ENCODE measurements around the gene VCAN.
"Not testable (repeated sequence)": the region's sequence is repeated elsewhere in the genome, so short reads cannot be mapped to it uniquely, and the experiment has no call there.

VCAN gene

DNA sequence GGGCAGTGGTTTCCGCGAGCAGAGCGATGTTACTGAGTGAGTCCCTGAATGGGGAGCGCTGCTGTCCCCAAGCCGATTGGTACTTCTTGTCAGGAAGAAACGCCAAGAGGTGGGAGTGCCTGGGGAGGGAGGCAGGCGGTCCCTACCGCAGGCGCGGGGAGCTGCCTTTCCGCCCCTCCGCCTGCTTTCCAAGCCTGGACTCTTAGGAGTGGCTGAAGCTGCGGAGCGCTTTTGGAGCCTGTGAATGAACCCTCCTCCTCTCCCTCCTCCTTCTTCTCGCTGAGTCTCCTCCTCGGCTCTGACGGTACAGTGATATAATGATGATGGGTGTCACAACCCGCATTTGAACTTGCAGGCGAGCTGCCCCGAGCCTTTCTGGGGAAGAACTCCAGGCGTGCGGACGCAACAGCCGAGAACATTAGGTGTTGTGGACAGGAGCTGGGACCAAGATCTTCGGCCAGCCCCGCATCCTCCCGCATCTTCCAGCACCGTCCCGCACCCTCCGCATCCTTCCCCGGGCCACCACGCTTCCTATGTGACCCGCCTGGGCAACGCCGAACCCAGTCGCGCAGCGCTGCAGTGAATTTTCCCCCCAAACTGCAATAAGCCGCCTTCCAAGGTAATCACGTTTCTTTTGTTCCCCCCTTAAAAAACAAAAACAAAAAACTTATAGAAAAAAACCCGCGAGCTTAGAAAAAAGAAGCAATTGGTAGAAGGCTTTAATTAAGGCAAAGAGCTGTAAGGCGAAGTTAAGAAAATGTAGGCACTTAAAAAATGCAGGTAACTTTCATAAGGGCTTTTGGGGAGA, at the start of gene VCAN:
TSS of gene VCAN (plus strand) at position 340 of the 808 bp plus-strand sequence. CDS start 11,775 bp downstream, outside the sequence.
- DNase-seq: peak; percentile 94

DNA sequence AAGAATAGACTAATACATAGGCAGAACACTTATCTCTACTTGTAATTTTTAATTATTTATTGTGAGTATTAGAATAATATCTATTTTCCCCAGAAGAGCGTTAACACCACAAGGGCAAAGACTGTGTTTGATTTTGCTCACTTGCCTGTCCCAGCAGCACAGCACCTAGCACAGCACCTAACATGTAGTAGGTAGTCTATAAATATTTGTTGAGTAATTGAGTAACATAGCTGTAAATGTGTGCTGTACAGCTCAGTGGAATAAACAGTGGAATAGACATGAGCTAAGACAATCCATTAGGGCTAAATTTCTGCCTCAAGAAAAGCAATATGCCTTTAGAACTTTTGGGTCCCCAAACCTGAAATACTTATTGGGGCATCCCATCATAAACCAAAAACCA, 49.3 kb upstream of the VCAN start:
- no peak for DNase-seq

DNA sequence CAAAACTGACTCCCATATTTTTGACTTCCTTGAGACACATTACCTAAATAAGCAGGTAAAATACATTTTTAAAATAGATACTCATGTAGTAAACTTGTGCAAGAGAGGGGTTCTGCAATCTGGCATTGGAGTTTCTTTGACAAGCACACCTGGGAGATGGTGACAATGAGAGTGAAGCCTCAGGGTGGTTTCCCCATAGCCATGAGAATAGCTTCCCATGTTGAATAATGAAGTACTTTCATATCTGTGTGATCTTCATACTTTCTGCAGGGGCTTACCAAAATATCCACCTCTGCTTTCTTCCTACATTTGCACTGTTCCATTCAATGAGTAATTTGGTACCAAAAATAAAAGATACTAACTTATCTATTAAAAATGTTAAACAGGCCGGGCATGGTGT, 44.7 kb upstream of the VCAN start:
- DNase-seq: no peak

DNA sequence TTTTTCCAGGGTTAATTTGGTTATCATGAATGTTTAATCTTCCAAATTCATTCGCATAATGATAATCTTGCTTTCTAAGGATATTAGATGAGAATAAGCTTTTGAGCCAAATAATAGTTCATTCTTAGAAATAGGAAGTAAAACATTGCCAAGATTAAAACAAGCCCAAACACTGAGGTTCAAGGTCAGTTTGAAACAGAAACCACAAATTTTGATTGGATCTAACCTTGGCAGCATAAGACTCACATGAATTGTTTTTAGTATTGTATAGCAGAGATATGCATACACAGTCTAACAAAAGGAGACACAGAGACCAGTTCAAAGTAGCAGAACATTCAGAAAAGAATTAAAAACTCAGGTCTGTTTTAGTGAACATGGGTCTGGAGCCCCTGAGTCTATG, 43.4 kb upstream of the VCAN start:
- DNase-seq: no peak

DNA sequence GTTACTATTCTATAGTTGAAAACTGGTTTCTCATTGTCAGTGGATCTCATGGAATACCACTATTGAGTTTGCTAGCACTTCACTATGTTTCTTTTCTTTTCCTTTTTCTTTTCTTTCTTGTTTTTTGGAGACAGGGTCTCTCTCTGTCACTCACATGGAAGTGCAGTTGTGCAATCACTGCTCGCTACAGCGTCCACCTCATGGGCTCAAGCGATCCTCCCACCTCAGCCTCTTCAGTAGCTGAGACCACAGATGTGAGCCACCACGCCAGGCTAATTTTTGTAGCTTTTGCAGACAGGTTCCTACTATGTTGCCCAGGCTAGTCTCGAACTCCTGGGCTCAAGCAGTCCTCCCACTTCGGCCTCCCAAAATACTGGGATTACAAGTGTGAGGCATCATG, 42.7 kb upstream of the VCAN start:
- no peak for DNase-seq

DNA sequence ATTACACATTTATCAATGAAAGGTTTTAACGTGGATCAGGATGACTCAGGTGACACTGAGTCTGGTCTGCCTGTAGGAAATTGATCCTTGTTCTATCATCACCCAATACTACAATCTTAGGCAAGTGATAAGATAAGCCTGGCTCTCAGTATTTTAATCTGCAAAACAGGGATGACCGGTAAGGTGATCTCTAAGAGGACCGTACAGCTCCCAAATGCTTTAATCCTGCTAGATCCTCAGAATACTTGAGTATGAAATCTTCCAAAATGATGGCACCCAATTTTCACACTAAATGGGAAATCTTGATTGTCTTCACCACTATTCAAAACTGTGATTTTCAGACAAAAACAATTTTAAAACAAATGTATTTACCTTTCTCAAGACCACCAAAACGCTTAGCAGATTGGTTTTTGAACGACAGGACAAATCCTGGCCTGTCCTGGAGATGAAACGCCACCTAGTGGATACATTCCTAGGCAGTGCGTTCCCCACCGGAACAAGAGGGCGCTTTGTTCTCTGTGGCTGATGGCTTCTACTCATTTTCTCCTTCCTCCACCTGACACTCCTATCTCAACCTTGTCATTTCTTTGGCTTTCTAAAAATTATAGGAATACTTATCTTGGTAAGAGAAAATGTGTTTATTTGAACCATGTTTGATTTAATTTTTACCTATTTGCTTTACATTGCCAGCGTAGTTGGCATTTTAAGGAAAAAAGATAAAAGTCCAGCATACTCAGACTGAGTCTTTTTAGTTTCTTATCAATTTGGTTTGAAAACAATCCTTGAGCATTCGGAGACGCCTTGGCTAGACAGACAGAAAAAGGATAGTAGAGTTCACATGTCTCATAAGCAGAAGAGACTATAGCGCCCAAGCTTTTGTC, 41.2 kb upstream of the VCAN start:
- peak; percentile 38 for DNase-seq

DNA sequence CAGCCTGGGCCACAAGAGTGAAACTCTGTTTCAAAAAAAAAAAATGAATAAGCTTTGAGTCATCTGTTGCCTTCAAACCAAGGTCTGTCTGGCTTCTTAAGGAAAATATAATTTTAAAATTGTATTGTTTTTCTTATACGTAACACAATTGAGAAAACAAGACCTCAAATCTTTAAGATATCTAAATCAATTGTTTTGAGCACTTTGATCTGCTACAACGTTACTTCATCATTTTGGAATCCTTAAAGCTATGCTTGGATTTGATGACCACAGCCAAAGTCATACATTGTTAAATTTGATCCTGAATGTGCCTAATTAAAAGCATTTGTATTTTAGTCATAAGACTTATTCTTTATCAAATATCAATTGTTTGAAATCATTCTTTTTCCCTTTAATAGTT, 37.7 kb upstream of the VCAN start:
- no peak for DNase-seq

DNA sequence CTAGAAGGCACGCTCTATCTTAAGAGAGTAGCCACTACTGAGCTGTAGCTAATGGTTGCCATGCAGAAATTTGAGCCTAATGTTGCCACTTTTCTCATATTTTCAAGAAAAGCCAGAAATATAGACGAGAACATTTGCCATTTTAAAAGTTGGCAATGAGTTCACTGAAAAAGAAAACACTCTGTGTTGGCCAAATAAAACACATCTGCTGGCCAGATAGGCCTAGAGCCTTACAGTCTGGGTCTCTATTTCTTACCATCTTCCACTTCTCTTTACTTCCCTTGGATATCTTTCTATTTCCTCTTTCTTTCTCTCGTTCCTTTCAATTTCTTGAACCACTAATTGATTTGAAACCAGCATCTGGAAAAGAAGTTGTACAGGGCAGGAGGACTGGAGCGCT, 36.6 kb upstream of the VCAN start:
- peak; percentile 24 for DNase-seq

DNA sequence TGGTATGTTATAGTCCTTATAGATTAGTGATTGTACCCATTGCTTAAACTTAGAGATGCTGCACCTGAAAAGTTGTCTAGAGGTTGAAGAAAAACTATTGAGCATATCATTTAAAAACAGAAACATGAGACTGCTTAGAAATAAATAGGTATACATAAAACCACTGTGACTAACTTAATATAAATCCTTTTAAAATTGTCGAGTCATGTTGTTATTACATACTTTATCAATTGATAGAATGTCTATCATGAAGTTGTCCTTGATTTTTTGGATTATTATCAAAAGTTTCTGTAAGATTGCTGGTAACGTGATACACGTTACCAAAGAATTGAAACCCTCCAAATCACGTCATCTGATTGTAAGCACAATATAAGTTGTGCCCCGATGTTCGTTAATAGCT, 35.3 kb upstream of the VCAN start:
- no peak for DNase-seq

DNA sequence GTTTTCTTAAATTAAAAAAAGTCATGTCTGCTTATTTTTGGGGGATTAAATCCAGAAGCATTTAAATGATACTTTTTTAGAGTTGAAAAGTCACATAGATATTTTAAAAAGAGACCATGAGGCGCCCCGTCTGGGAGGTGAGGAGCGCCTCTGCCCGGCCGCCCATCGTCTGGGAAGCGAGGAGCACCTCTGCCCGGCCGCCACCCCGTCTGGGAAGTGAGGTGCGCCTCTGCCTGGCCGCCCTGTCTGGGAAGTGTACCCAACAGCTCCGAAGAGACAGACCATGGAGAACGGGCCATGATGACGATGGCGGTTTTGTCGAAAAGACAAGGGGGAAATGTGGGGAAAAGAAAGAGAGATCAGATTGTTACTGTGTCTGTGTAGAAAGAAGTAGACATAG, 33.8 kb upstream of the VCAN start:
- DNase-seq: not testable (repeated sequence)

DNA sequence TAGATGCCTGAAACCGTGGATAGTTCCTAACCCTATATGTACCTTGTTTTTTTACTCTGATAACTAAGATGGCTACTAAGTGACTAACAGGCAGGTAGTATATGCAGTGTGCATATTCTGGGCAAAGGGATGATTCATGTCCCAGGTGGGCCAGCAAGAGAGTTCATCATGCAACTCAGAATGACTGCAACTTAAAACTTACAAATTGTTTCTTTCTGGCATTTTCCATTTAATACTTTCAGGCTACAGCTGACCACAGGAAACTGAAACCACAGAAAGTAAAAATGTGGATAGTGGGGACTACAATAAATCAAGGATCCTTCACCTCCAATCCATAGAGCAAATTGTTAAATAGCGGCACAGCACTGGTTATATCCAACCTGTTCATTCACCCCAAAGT, 30.7 kb upstream of the VCAN start:
- DNase-seq: no peak

DNA sequence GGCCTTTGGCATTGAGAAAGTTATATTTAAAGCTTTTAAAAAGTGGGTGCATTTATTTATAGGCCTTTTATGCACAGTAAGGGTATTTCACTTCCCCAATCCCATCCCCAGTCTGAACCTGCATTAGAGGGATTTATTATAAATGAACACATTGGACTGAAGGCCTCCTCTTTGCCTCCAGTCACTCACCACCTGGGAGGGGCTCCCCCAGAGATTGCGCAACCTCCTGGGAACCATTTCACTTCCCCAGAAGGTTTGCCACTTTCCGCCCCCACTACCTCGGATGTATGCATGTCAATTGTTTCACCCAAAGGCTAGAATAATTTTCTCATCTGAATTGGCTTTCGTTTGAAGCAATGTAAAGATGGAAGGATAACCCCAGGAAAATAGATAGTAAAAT, 29.8 kb upstream of the VCAN start:
- no peak for DNase-seq

DNA sequence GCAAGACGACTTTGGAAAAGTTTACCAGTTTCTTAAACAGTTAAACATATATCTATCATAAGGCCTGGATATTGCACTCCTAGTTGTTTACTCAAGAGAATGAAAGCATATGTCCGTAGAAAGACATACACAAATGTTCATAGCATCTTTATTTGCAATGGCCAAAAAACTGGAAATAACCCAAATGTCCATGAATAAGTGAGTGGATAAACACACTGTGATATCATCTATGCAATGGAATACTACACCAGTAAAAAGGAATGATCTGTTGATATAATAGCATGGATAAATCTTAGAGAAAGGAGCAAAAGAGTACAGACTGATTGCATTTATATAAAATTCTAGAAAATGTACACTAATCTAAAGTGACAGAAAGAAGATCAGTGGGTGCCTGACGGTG, 28.0 kb upstream of the VCAN start:
- no peak for DNase-seq

DNA sequence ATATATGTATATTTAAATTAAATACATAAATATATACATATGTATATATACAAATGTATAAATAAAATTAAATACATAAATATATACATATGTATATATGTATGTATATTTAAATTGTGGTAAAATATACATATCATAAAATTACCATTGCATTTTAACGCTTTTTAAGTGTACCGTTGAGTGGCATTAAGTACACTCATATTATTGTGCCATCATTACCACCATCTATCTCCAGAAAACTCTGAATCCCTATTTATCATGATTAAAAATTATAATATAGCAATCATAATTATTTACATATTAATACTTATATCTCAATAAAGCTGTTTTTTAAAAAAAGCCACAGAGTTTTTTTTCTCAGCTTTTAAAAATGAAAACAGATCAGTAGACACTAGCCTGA, 27.1 kb upstream of the VCAN start:
- DNase-seq: no peak

DNA sequence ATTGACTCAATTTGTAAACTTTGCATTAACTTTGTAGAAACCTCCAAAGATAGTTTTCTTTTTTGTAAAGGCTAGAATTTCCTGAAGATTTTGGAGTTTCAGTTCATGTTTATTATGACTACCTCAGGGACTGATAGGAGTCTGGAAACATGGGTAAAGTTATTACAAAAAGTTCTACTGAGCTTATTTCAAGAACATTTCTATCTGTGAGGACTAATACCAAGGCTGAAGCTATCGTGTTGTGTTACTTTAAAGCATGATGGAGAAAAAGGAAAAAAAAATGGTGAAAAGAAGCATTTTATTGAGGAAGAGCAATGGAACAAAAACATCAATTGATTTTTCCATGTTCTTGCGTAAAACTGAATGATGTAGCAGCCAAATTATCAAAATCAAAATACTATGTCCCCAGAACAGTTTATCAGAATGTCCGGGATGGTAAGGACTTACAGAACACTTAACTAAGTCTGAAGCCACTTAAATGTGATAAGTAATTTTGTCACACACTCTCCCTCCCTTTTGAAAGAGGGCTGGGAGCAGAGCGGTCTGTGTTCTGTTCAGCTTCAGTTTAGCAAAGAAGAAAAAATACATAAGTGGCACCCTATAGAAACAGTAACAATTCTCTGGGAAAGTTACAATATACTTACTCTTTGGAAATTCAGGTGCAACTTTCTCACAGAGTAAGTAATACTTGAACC, 25.1 kb upstream of the VCAN start:
- DNase-seq: no peak

DNA sequence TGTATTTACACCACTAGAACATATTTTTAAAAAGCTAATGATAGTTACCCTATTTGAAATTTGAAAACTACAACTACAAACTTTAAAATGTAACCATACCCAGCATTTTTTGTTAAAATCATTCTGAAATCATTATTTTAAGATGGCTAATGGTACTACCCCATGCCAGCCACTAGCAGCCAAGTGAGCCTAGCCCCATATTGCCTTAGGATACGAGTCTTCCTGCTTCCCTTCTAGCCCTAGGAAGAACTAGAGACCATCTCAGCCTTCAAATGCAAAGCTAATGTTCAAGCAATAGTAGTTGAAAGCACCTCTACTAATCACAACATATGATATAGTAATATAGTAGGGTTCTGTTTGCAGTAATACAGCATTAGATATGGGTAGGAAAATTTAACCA, 24.0 kb upstream of the VCAN start:
- DNase-seq: no peak

DNA sequence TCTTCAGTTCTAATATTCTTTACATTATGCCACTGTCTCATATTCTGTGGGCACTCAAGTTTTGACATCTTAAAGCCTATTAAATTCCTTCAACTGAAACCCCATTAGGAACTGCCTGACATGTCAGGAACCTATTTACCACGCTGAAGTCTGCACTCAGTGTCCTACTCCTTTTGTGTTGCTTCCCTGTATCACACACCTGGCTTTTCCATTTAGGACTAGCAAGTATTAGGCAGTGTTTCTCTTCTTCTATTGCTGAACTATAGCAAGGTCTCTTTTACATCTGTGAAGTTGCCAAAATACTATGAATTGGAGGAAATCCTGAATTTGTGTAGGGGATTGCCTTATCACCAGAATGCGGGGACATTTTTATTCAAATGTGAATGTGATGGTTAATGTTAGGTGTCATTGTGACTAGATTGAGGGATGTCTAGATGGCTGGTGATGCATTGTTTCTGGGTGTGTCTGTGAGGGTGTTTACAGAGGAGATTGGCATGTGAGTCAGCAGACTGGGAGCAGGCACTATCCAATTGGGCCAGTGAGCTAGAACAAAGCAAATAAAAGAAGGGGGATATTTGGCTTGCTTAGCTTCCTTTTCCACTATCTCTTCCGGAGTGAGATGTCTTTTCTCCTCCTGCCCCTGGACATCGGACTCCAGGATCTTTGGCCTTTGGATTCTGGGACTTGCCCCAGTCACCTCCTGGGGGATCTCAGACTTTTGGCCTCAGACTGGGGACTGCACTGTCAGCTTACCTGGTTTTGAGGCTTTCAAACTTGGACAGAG, 21.2 kb upstream of the VCAN start:
- no peak for DNase-seq

DNA sequence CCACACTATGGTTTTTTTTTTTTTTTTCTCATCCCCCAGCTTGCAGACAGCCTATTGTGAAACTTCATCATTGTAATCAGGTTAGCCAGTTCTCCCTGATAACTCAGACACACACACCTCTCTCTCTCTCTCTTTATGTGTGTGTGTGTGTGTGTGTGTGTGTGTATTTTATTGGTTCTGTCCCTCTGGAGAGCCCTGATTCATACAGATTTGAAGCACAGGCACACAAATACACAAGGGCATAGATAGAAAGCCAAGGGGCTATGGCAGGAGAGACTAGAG, 20.6 kb upstream of the VCAN start:
- DNase-seq: no peak

DNA sequence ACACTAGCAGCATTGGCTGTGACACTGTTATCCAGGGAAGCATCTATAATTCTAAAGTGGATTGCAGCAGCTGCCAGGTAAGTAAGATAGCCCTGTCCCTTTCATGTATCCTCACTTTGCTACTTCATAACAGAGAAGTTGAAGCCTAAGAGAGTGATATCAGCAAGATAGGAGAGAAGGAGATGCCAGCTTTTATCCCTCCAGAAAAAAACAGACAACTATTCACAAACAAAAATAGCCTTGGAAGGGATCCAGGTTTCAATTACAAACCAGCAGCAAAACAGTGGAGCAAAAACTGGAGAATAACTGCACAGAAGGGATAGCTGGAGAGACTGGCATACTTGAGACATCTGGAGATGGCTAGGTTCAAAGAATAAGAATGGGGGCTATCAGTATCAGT, 19.6 kb upstream of the VCAN start:
- DNase-seq: no peak

DNA sequence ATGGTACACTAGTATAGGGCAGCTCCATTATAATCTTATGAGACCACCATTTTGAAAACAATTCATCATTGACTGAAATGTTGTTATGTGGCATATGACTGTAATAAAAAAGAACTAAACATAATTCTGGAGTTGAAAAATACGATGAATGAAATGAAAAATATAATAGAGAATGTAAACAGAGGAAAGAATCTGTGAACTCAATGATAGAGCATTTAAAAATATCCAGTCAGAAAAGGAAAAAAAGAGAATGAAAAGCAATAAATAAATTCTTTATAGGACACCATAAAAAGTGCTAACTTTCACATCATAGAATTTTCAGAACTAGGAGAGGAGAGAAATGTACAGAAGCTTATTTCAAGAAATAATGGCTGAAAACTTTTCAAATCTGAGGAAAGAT, 17.6 kb upstream of the VCAN start:
- no peak for DNase-seq

DNA sequence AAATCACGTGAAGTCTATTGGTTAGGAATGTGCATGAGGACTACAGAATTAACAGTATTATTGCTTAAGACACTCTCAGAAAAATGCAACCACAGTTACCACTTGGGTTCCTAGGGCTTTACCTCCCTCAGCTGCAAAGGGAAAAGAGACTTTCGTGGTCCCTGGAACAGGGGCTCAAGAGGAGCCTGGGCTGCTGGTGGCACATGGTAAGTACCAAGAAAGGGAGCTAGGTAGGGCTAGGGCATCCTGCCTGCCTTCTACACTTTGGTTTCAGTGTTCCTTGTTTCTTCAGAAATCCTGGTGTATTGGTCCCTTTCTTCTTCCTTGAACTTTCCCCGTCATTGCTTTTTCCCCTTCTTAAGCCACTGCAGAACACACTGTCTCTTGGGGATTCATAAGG, 7.3 kb upstream of the VCAN start:
- DNase-seq: no peak

DNA sequence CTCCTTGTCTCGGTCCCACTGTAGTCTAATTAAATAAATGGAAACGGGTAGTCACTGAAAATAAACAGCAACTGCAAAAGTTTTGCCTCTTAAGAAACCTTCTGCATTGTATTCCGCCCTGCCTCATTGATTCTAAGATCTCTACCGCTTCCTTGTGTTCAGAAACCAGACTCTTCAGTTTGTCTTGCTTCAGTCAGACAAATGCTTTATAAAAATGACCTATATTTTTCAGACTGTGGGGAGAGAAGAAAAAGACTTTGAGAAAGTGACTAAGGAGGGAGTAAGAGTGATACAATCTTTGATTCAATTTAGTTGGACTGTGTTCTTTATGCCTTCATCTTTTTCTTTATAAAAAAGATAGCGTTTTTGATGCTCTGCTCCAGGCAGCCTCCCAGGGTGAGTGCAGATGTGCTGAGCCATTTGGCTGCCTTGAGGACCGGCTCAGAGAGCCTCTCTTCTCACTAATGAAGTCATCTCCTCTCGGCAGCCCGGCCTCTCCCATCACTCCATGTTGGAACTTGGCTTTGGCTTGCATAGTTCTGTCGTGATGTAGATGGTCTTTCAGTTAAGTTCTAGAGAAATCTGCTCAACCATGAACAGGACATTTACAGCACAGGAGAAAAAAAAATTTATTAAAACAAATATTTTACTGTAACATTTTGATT, 4.0 kb upstream of the VCAN start:
- peak; percentile 81 for DNase-seq

DNA sequence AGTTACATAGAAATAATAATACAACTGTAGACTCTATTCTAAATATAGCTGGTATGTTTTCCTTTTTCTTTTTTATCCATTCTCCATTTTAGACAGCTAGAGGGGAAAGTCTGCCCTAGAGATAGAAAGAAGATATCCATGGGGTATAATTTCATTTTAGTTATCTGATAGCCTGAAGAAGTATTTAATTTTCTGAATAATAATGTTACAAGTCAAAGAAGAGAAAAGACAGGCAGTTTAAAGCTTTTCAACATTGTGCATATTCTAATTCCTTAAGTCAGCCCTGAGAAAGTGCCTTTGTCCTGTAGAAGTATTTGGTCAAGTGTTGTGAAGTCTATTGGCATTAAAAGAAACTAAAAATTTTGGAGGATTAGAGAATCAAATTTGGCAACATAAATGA, 2.5 kb upstream of the VCAN start:
- DNase-seq: no peak

Measured in right hindlimb (tissue), 1 donor.